Astrocyte (in vitro differentiated cells and primary cell): ENCODE results near the gene ADARB2. TPM values are rescaled to one million over a fixed set of nuclear protein-coding genes. Genes with fewer than 3 reads are reported as not detected.

ENCODE experiments used
- DNase-seq: peaks from one replicate; pipeline ENCODE4 v3.0.0-alpha.2; 2010; ENCODE audit warnings: low read depth
- FAIRE-seq: peaks from 2 replicates; lab custom pipeline; 2011; peaks lifted over from hg19 to GRCh38; lab: Jason Lieb, UNC
- H2AFZ ChIP-seq: 2 replicates; pipeline ENCODE4 v1.6.0; 2012; ENCODE audit warnings: low read depth, low read length, inconsistent platforms
- H3K27ac ChIP-seq: 2 replicates; pipeline ENCODE4 v1.5.1; 2011; ENCODE audit warnings: low read depth, low read length, inconsistent platforms
- H3K27me3 ChIP-seq: 2 replicates; pipeline ENCODE4 v1.6.0; 2011; ENCODE audit warnings: low read length, inconsistent platforms; ENCODE audit not compliant: insufficient read depth
- H3K36me3 ChIP-seq: 2 replicates; pipeline ENCODE4 v1.5.1; 2011; ENCODE audit warnings: low read length, inconsistent platforms; ENCODE audit not compliant: insufficient read depth
- H3K4me1 ChIP-seq: 2 replicates; pipeline ENCODE4 v1.5.1; 2011; ENCODE audit warnings: low read length, inconsistent platforms; ENCODE audit not compliant: insufficient read depth
- H3K4me2 ChIP-seq: 2 replicates; pipeline ENCODE4 v1.6.0; 2012; ENCODE audit warnings: low read length, inconsistent platforms
- H3K4me3 ChIP-seq: 2 replicates; pipeline ENCODE4 v1.5.1; 2011; ENCODE audit warnings: low read depth, mild to moderate bottlenecking, low read length, inconsistent platforms; ENCODE audit not compliant: insufficient read depth
- H3K79me2 ChIP-seq: 2 replicates; pipeline ENCODE4 v1.6.0; 2012; ENCODE audit warnings: mild to moderate bottlenecking, low read length, inconsistent platforms; ENCODE audit not compliant: insufficient read depth
- H3K9ac ChIP-seq: 2 replicates; pipeline ENCODE4 v1.6.0; 2012; ENCODE audit warnings: mild to moderate bottlenecking, low read length, inconsistent platforms
- H3K9me3 ChIP-seq: 2 replicates; pipeline ENCODE4 v1.5.1; 2012; ENCODE audit warnings: low read depth, mild to moderate bottlenecking, low read length, inconsistent platforms; ENCODE audit not compliant: insufficient read depth
- H4K20me1 ChIP-seq: 2 replicates; pipeline ENCODE4 v1.6.0; 2012; ENCODE audit warnings: low read length, inconsistent platforms; ENCODE audit not compliant: insufficient read depth
- H3K27ac Mint-ChIP-seq: one replicate; pipeline ENCODE4 v1.8.0; 2021; ENCODE audit warnings: mild to moderate bottlenecking, mixed read lengths; ENCODE audit not compliant: unreplicated experiment
- H3K27me3 Mint-ChIP-seq: one replicate; pipeline ENCODE4 v1.8.0; 2021; ENCODE audit warnings: low read depth, mixed read lengths; ENCODE audit not compliant: unreplicated experiment
- H3K36me3 Mint-ChIP-seq: one replicate; pipeline ENCODE4 v1.8.0; 2021; ENCODE audit warnings: low read depth, mixed read lengths; ENCODE audit not compliant: unreplicated experiment
- H3K4me1 Mint-ChIP-seq: one replicate; pipeline ENCODE4 v1.8.0; 2021; ENCODE audit warnings: low read depth, mixed read lengths; ENCODE audit not compliant: unreplicated experiment
- H3K4me3 Mint-ChIP-seq: one replicate; pipeline ENCODE4 v1.8.0; 2021; ENCODE audit warnings: mild to moderate bottlenecking, moderate library complexity, mixed read lengths; ENCODE audit not compliant: unreplicated experiment
- H3K9me3 Mint-ChIP-seq: one replicate; pipeline ENCODE4 v1.8.0; 2021; ENCODE audit warnings: mild to moderate bottlenecking, mixed read lengths; ENCODE audit not compliant: unreplicated experiment
- CTCF ChIP-seq: IDR thresholded peaks from 2 replicates; pipeline ENCODE4 v1.5.1; 2011; ENCODE audit warnings: low read depth, mild to moderate bottlenecking, inconsistent platforms, low read length, moderate library complexity; ENCODE audit not compliant: insufficient read depth
- EZH2 ChIP-seq: IDR thresholded peaks from 2 replicates; pipeline ENCODE4 v1.6.1; 2012; ENCODE audit warnings: mild to moderate bottlenecking, low read length, inconsistent platforms; ENCODE audit not compliant: insufficient read depth
- total RNA-seq: library from RNA; stranded (reverse); gene quantifications from 2 replicates; pipeline ENCODE4 v1.2.1, GENCODE V29; 2021

The ADARB2 gene
- total RNA-seq, 1 donor from 2014 or later: 0.18 TPM

- peaks cover 14% of the 10 kb centered on the region for H3K9me3 ChIP-seq
- H2AFZ ChIP-seq: no peak overlapping the region
- H3K27me3 ChIP-seq: no peaks in the 10 kb centered on the region
- H4K20me1 ChIP-seq: no peaks in the 10 kb centered on the region
- no peak for FAIRE-seq
- Mint-ChIP-seq H3K36me3 (no peaks in the 10 kb centered on the region), H3K27ac (no peak overlapping the region), H3K4me1 (no peaks in the 10 kb centered on the region), H3K4me3 (no peak overlapping the region), H3K27me3 (peaks cover 3% of the 10 kb centered on the region), H3K9me3 (peaks cover 2% of the 10 kb centered on the region)
- H3K4me3 ChIP-seq: no peak overlapping the region
- H3K27ac ChIP-seq: no peak overlapping the region
- no peak overlapping the region for H3K4me2 ChIP-seq
- TF ChIP-seq CTCF (no peak), EZH2 (no peak)
- H3K4me1 ChIP-seq: no peaks in the 10 kb centered on the region
- H3K36me3 ChIP-seq: no peaks in the 10 kb centered on the region
- no peak for DNase-seq
- no peak overlapping the region for H3K9ac ChIP-seq
- no peaks in the 10 kb centered on the region for H3K79me2 ChIP-seq
Measured at GRCh38 chr10:1696106-1696505, 41.2 kb downstream of the ADARB2 start.

GRCh38 chr10:1690086-1690485, 47.2 kb downstream of the ADARB2 start:
- peaks cover 3% of the 10 kb centered on the region for H3K27me3 Mint-ChIP-seq
- no peak overlapping the region for H3K4me3 Mint-ChIP-seq
- Histone ChIP-seq H3K27me3 (no peaks in the 10 kb centered on the region), H3K4me2 (no peak overlapping the region), H3K79me2 (no peaks in the 10 kb centered on the region), H3K27ac (no peak overlapping the region), H3K9me3 (peaks cover 9% of the 10 kb centered on the region), H2AFZ (no peak overlapping the region), H3K4me3 (no peak overlapping the region), H4K20me1 (no peaks in the 10 kb centered on the region), H3K9ac (no peak overlapping the region), H3K36me3 (no peaks in the 10 kb centered on the region), H3K4me1 (no peaks in the 10 kb centered on the region)
- no peak overlapping the region for H3K27ac Mint-ChIP-seq
- TF ChIP-seq CTCF (no peak), EZH2 (no peak)
- H3K36me3 Mint-ChIP-seq: no peaks in the 10 kb centered on the region
- DNase-seq (no peak), FAIRE-seq (no peak)
- peaks cover 7% of the 10 kb centered on the region for H3K9me3 Mint-ChIP-seq
- peaks cover 8% of the 10 kb centered on the region for H3K4me1 Mint-ChIP-seq

- no peak for DNase-seq
- no peaks in the 10 kb centered on the region for H3K4me1 ChIP-seq
Measured at GRCh38 chr10:1688531-1688930, 48.8 kb downstream of the ADARB2 start.

More at GRCh38 chr10:1688531-1688930, 48.8 kb downstream of the ADARB2 start:
- Mint-ChIP-seq H3K4me3 (no peak overlapping the region), H3K4me1 (peaks cover 8% of the 10 kb centered on the region), H3K9me3 (peaks cover 9% of the 10 kb centered on the region), H3K27ac (no peak overlapping the region), H3K27me3 (peaks cover 9% of the 10 kb centered on the region), H3K36me3 (no peaks in the 10 kb centered on the region)
- TF ChIP-seq EZH2 (no peak), CTCF (no peak)
- FAIRE-seq: no peak
- Histone ChIP-seq H3K4me2 (no peak overlapping the region), H4K20me1 (no peaks in the 10 kb centered on the region), H3K9ac (no peak overlapping the region), H3K27ac (no peak overlapping the region), H3K4me3 (no peak overlapping the region), H3K27me3 (no peaks in the 10 kb centered on the region), H3K9me3 (peaks cover 7% of the 10 kb centered on the region), H3K36me3 (no peaks in the 10 kb centered on the region), H2AFZ (no peak overlapping the region), H3K79me2 (no peaks in the 10 kb centered on the region)
